ENCODE results near the gene AMFR.

DNA sequence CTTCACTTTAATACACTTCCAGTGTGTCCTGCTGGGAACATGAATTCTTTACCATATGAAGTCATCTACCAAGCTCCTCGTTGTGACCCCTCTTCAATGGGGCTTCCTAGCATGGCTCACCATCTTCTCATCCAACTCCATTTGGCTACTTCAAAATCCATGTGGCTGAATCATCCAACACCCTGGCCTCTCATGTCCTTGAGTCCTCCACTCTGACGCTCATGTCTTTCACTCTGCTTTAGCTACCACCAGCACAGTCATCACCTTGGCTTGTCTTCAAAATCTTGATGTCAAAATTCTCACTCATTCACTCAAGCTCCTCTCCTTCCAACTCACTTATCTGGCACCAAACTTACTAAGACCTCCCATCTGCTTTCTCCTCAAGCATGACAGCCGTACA lies 35.8 kb downstream of the AMFR start:
- TF ChIP-seq TAF1 (IDR thresholded peaks at IDR 0.05; ENCODE audit: borderline replicate concordance, insufficient read depth, low read length) (no peak), SIN3A (IDR thresholded peaks at IDR 0.05; ENCODE audit: borderline replicate concordance, insufficient read depth, low read length) (no peak), POLR2AphosphoS5 (IDR thresholded peaks at IDR 0.05; ENCODE audit: low read depth, low read length) (no peak)
